Sigmoid colon (tissue), 3 donors: ENCODE data around the gene RPL38.

Experiments used
- POLR2A ChIP-seq, 2 donors: fragments of 450-650 bp; IDR thresholded peaks; one replicate each; pipeline ENCODE4 v1.6.1; 2016; ENCODE audit warnings: antibody characterized with exemption in 2 of 2, mild to moderate bottlenecking in 2 of 2, moderate library complexity in 2 of 2
- TF ChIP-seq, protein P1 (sequence below), 4 experiments: fragments of 450-650 bp in 3 of 4; fragments of 200-600 bp in 1 of 4; IDR thresholded peaks; one replicate each; pipeline ENCODE4 v1.5.1; 2016 to 2019; ENCODE audit warnings: antibody characterized with exemption in 4 of 4, mild to moderate bottlenecking in 3 of 4, moderate library complexity in 2 of 4

DNA sequence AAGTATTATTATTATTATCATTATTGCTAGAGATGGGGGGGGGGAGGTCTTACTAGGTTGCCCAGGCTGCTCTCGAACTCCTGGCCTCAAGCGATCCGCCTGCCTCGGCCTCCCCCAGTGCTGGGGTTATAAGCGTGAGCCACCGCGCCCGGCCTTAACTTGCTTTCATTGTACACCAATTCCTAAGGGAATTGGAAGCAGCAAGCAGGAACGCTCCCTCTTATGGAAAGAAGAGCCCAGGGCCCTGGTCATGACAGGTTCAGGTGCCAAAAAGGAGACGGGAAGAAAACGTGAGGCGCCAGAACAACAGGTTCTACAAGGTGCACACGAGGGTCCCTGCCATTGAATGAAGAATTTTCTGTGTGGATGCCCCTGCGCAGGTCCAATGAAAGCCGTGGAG is 540 bp upstream of the RPL38 start:
- TF ChIP-seq, protein P1, sequence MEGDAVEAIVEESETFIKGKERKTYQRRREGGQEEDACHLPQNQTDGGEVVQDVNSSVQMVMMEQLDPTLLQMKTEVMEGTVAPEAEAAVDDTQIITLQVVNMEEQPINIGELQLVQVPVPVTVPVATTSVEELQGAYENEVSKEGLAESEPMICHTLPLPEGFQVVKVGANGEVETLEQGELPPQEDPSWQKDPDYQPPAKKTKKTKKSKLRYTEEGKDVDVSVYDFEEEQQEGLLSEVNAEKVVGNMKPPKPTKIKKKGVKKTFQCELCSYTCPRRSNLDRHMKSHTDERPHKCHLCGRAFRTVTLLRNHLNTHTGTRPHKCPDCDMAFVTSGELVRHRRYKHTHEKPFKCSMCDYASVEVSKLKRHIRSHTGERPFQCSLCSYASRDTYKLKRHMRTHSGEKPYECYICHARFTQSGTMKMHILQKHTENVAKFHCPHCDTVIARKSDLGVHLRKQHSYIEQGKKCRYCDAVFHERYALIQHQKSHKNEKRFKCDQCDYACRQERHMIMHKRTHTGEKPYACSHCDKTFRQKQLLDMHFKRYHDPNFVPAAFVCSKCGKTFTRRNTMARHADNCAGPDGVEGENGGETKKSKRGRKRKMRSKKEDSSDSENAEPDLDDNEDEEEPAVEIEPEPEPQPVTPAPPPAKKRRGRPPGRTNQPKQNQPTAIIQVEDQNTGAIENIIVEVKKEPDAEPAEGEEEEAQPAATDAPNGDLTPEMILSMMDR (IDR thresholded peaks at IDR 0.05): no peak
- TF ChIP-seq POLR2A (IDR thresholded peaks at IDR 0.05): no peak
